ENCODE measurements around the gene RNF208.

RNF208 gene

GRCh38 chr9:137226338-137227053 lies 4.5 kb upstream of the RNF208 start:
- no peak for DNase-seq

- no peak for DNase-seq
Observed at GRCh38 chr9:137225699-137226331, 3.8 kb upstream of the RNF208 start.

- DNase-seq, result peak; percentile 13
Observed at GRCh38 chr9:137224830-137225694, 3.0 kb upstream of the RNF208 start, which contains the start of gene CYSRT1. TSS of gene CYSRT1 (plus strand) at chr9:137225174. CDS start at chr9:137225622, 448 bp downstream.

GRCh38 chr9:137223078-137223970 lies 1.3 kb upstream of the RNF208 start:
- DNase-seq, result peak; percentile 96

- no peak for DNase-seq
Observed at GRCh38 chr9:137221506-137222111, 431 bp downstream of the RNF208 start.

- no peak for DNase-seq
Observed at GRCh38 chr9:137221095-137221505, 940 bp downstream of the RNF208 start.

GRCh38 chr9:137220317-137221094 lies 1.5 kb downstream of the RNF208 start:
- no peak for DNase-seq

- DNase-seq, result no peak
Observed at GRCh38 chr9:137219757-137220316, 2.2 kb downstream of the RNF208 start.

GRCh38 chr9:137218754-137219271 lies 3.2 kb downstream of the RNF208 start:
- DNase-seq, result no peak

- DNase-seq, result no peak
Observed at GRCh38 chr9:137218212-137218753, 3.8 kb downstream of the RNF208 start.

GRCh38 chr9:137217276-137218211 lies 4.5 kb downstream of the RNF208 start:
- no peak for DNase-seq

- DNase-seq, result no peak
Observed at GRCh38 chr9:137216188-137216965, 5.7 kb downstream of the RNF208 start.

GRCh38 chr9:137215196-137215986 lies 6.6 kb downstream of the RNF208 start:
- no peak for DNase-seq

GRCh38 chr9:137214620-137215019 lies 7.4 kb downstream of the RNF208 start:
- no peak for DNase-seq

GRCh38 chr9:137213160-137214060 lies 8.6 kb downstream of the RNF208 start:
- DNase-seq, result no peak

- no peak for DNase-seq
Observed at GRCh38 chr9:137212520-137212919, 9.5 kb downstream of the RNF208 start.

Measured in KG1 (cell line).